ENCODE measurements around the gene IKBKE.

- TF ChIP-seq SUZ12 (IDR thresholded peaks at IDR 0.05; ENCODE audit: extremely low read depth, insufficient read depth, insufficient read length): no peak
- no peak for TF ChIP-seq YY1 (IDR thresholded peaks at IDR 0.05; ENCODE audit: insufficient read depth, insufficient read length)
- no peak for TF ChIP-seq ZNF274 (IDR thresholded peaks at IDR 0.05; ENCODE audit: low read depth, low read length)
These were observed 9.3 kb upstream of the IKBKE start for GRCh38 chr1:206460836-206461426.

All from NT2/D1 (cell line).